SH-SY5Y (cell line): ENCODE measurements around the gene TAX1BP3.

Source experiments
- GATA2 ChIP-seq: IDR thresholded peaks from 2 replicates; pipeline ENCODE4 v1.6.1; 2011; ENCODE audit warnings: mild to moderate bottlenecking, low read depth, low read length
- GATA3 ChIP-seq: IDR thresholded peaks from 2 replicates; pipeline ENCODE4 v1.6.1; 2011; ENCODE audit warnings: low read depth, mild to moderate bottlenecking, low read length, moderate library complexity

- TF ChIP-seq GATA2 (no peak), GATA3 (no peak)
These were observed 28.3 kb downstream of the TAX1BP3 start for GRCh38 chr17:3639981-3640596.
